ENCODE data around the gene RGS12. TPM values are rescaled to one million over a fixed set of nuclear protein-coding genes. Genes with fewer than 3 reads are reported as not detected.

The RGS12 gene
- total RNA-seq, 1 experiment from 2014 or later: 7.6 TPM

DNA sequence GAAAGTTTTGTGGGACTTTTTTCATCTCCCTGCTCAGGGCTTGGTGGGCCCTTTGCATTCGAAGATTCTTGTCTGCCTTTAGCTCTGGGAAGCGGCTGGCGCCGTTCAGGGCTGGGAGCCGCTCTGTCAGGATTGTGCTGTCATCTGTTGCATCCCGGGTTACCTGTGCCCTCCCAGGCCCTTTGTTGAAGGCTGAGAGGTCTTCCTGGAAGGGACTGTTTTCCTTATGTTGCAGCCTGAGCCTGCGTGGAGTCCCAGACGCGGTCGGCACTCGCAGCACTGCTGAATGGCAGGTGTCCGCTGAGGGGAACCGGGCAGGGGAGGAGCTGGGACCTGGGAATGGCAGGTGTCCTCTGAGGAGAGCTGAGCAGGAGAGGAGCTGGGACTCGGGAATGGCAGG is 15.9 kb downstream of the RGS12 start:
- no peak for DNase-seq (ENCODE audit: low read depth)

- no peak for DNase-seq (ENCODE audit: low read depth)
Observed at GRCh38 chr4:3310301-3311094, 17.7 kb downstream of the RGS12 start.

DNA sequence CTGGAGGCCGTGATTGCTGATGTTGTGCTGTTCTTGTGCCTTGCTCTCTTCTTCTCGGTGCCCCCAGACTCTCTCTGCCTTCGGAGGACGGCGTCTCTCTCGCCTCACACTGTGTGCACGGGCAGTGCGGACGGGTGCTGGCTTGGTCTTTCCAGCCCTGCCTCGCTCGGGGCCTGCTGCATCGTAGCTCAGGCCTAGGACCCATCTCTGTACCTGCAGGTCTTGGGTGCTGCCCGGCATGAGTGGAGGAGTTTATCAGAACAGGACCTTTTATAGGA is 18.2 kb downstream of the RGS12 start:
- DNase-seq (ENCODE audit: low read depth): no peak

- DNase-seq (ENCODE audit: low read depth): no peak
Observed at GRCh38 chr4:3311489-3312171, 18.8 kb downstream of the RGS12 start.

GRCh38 chr4:3312362-3312761 is 19.5 kb downstream of the RGS12 start:
- no peak for DNase-seq (ENCODE audit: low read depth)

DNA sequence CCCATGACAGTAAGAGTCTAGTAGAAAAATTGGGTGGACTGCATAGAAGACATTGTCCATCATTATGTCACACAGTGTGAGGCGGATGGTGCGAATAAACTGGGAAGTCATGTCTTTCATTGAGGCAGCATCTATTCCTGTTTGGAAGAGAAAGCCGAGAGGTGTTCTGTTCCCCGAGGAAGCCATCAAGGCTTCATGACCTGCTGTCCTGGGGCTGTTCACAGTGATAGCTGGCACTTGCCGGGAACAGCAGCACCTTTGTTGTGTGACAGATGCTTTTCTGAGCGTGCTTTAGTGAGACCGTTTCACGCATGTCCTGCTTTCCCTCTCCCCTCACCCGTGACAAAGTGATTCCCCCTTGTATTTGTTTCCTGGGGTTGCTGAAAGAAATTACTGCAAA is 20.3 kb downstream of the RGS12 start:
- no peak for DNase-seq (ENCODE audit: low read depth)

DNA sequence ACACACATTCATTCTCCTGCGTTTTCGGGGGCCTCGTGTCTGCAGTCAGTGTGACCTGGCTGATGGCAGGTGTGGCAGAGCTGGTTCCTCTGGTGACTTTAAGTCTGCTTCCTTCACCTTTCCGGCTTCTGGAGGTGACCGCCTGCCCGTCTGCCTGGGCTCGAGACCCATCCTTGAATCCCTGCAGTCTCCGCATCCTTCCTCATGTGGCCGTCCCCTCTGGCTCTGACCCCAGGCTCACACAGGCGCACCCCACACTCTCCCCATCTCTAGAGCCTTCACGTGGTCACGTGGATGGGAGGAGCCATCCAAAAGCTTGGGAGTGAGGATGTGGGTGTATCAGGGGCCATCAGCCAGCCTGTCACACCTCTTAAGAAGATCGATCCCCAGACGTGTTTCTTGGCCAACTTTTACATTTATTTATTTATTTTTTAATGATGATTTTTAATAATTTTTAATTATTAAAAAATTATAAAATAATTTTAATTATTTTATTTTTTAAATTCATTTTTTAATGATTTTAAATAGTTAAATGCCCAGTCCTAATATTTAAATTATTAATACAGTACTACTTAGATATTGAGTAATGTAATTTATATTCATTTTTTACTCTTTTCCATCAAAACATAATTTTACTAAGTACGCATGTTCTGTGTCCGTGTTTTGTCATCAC is 20.9 kb downstream of the RGS12 start:
- DNase-seq (ENCODE audit: low read depth): no peak

DNA sequence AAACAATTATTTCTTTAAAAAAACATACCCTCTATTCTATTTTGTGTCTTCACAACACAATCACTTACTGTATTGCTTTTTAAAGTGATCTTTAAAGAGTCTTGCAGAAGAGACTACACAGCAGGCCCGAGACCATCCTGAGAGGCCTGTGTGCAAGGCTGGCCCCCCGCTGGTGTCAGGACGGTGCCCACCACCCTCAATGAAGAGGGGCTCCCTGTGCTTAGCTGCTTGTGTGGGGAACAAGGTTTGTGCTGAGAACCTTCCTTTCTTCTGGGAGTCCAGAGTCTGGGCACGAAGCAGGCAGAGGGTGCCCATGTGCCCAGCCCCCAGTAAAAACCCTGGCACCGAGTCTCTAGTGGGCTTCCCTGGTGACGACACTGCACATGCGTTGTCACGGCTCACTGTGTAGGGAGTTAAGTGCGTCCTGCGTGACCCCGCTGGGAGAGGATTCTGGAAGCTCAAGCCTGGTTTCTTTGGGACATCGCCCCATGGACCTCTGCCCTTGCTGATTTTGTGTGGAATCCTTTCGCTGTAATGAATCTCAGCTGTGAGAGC is 22.0 kb downstream of the RGS12 start:
- DNase-seq (ENCODE audit: low read depth): no peak

DNA sequence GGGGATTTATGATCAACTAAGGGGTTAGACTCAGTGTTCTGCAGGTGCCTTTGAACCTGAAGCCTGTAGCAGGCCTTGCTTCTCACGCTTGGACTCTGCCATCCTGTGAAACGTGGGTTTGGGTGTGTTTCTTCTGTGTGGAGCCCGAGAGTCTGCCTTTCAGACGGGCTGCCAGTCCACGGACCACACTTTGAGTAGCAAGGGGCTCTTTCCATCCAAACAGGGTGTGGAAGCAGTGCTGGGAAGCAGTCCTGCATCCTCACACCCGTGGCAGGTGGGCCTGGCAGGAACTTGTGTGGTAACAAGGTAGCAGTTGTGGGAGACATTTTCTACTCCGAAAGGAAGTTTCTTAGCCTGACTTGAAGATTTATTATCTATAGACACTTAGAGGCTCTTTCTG is 22.7 kb downstream of the RGS12 start:
- DNase-seq (ENCODE audit: low read depth): no peak

- DNase-seq (ENCODE audit: low read depth): no peak
Observed at GRCh38 chr4:3316146-3316545, 23.3 kb downstream of the RGS12 start.

GRCh38 chr4:3317011-3317655 is 24.3 kb downstream of the RGS12 start:
- no peak for DNase-seq (ENCODE audit: low read depth)

DNA sequence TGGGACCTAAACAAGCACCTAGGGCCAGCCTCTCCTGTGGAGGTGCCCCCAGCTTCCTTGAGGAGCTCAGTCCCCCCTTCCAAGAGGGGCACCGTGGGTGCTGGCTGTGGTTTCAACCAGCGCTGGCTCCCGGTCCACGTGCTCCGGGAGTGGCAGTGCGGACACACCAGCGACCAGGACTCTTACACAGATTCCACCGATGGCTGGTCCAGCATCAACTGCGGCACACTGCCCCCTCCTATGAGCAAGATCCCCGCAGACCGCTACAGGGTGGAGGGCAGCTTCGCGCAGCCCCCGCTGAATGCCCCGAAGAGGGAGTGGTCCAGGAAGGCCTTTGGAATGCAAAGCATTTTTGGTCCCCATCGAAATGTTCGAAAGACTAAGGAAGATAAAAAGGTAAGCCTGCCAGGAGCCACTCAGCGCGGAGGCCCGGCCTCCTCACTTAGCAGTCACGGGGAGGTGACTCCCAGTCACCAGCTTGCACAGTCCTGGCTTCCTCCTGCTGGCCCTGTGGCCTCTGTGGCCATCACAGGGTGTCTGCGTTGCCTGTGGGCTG is 24.9 kb downstream of the RGS12 start:
- no peak for DNase-seq (ENCODE audit: low read depth)

- DNase-seq (ENCODE audit: low read depth): no peak
Observed at GRCh38 chr4:3318561-3319021, 25.8 kb downstream of the RGS12 start.

DNA sequence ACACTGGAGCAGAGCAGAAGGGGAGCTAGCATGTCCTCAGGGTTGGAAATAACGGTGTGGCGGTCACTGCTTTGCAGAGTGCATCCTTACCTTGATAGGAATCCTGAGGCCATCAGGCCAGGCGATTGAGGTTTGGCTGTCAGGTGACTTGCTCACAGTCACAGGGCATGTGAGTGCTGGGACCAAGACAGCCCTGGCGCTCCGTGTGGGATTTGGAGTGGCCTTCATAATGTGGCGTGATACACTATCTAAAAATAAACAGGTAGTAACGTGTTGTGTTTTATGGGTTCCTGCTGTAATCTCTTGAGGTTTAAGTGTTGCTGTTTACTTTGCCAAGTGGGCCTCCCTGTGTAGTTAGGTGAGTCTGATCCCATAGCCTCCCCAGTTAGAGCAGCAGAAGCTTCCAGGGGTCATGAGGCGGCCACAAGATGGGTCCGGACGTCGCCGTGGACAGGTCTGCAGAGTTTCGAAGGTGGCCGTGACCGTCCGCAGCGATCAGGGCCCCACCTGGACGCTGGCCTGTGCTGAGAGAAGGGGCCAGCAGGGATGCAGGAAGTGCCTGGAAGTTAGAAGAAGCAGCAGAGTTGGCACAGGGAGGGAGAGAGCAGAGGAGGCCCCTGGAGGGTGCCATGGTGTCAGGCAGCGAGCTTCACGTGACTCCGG is 27.7 kb downstream of the RGS12 start:
- DNase-seq (ENCODE audit: low read depth): no peak

DNA sequence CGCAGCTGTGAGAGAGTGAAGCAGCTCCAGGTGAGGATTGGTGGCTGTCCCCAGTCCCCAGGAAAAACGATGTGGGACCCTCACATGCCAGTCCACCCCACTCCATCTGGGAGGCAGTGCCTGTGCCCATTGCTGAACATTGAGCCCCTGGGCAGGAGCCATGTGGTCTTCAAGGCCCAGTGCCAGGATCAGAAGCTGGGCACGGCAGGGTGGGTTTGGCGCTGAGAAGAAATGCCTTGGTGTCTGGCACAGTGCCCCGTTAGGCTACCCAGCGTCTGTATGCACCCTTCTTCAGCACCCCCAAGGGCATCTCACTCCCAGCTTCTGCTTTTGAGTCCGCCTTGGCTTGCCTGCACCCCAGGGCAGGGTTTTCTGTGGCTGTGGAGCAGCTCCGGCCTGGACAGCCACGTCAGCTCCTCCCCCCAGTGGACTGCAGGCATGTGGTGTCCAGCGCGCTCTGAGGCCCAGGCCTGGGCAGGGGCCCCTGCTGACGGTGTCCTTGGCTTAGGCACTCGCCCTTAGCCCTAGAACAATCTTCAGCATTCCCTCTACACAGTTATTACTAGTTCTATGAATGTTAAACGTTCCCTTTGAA is 28.6 kb downstream of the RGS12 start:
- no peak for DNase-seq (ENCODE audit: low read depth)

DNA sequence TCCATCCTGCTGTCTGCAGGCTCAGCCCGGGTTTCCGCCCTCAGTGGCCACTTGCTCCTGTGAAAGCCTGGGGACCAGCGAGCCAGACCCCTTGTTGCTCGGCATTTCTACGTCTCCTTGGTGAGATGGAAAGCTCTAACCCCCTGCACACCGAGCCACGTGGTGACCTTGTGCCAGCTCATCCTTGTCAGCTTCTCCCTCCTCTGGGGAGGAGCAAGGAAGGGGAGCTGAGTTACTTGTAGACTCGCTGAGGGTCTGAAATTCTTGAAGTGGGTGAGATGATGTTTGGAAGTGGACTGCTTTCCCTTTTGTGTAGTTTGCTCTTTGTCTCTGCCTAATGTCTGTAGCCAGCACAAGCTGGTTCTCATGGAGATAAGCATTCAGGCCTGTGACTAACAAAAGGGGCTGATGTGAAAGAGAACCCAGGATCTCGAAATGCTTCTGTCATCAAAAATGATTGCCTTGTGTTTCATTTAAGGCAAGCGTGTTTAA is 29.3 kb downstream of the RGS12 start:
- no peak for DNase-seq (ENCODE audit: low read depth)

GRCh38 chr4:3323071-3323481 is 30.3 kb downstream of the RGS12 start:
- DNase-seq (ENCODE audit: low read depth): no peak

GRCh38 chr4:3324093-3324815 is 31.4 kb downstream of the RGS12 start:
- no peak for DNase-seq (ENCODE audit: low read depth)

- no peak for DNase-seq (ENCODE audit: low read depth)
Observed at GRCh38 chr4:3328814-3329663, 36.2 kb downstream of the RGS12 start.

All from RPMI7951 (cell line).